HepG2 (cell line): ENCODE results near the gene GPR158. TPM values are rescaled to one million over a fixed set of nuclear protein-coding genes. Genes with fewer than 3 reads are reported as not detected.

Source experiments
- ATAC-seq: fragments of 200-7000 bp; cut with Tn5 transposase; 3 replicates; pipeline ENCODE4 v1.9.1; 2020; ENCODE audit warnings: mild to moderate bottlenecking, moderate library complexity
- BruUV-seq: library from RNA; stranded (reverse); fragments of 400-500 nt; replicated peaks from 2 replicates; lab custom pipeline; 2021; lab: Mats Ljungman, UMichigan
- CTCF ChIA-PET: fragments of 300-600 bp; formaldehyde crosslinking; extraction: SDS; loops from one replicate; lab custom pipeline; 2021; ENCODE audit warnings: low total read pairs, inconsistent platforms, low intra/inter-chr PET ratio; lab: Yijun Ruan, JAX
- POLR2A ChIA-PET: fragments of 350-600 bp; sonication (Branson Sonifier 250); formaldehyde crosslinking; loops from one replicate; lab custom pipeline; 2020; ENCODE audit warnings: antibody characterized with exemption, inconsistent platforms; lab: Yijun Ruan, JAX
- DNase-seq: peaks from one replicate; pipeline ENCODE4 v3.0.0-alpha.2; 2015; ENCODE audit warnings: low spot score
- FAIRE-seq: peaks from 3 replicates; lab custom pipeline; 2011; peaks lifted over from hg19 to GRCh38; lab: Jason Lieb, UNC
- H2AFZ ChIP-seq: one replicate; pipeline ENCODE4 v1.6.1; 2011; ENCODE audit warnings: low read length, inconsistent platforms
- H3K27ac ChIP-seq: fragments of 300-600 bp; 3 replicates; pipeline ENCODE4 v1.8.0; 2011; ENCODE audit warnings: mixed run types, mild to moderate bottlenecking, mixed read lengths, low read length, inconsistent platforms; ENCODE audit not compliant: insufficient read depth; ENCODE audit errors: extremely low read length
- H3K27me3 ChIP-seq, 2 experiments: fragments of 200-600 bp in 1 of 2; 2 replicates in 1 of 2; 3 replicates in 1 of 2; pipeline versions ENCODE4 v1.6.0 to v1.8.0; 2011; ENCODE audit warnings: low read length in 2 of 2, mild to moderate bottlenecking in 2 of 2, moderate library complexity in 2 of 2, inconsistent platforms in 1 of 2; ENCODE audit not compliant: insufficient read depth in 2 of 2, control insufficient read depth in 1 of 2
- H3K36me3 ChIP-seq, 2 experiments: fragments of 200-600 bp in 1 of 2; replicated peaks in 1 of 2; 2 replicates in 1 of 2; 3 replicates in 1 of 2; pipeline versions ENCODE4 v1.5.1 to v1.8.0; 2011; ENCODE audit warnings: low read length in 2 of 2, inconsistent platforms in 1 of 2; ENCODE audit not compliant: insufficient read depth in 2 of 2, control insufficient read depth in 1 of 2
- H3K4me1 ChIP-seq: 2 replicates; pipeline ENCODE4 v1.5.1; 2012; ENCODE audit warnings: low read length, inconsistent platforms; ENCODE audit not compliant: insufficient read depth
- H3K4me2 ChIP-seq: 2 replicates; pipeline ENCODE4 v1.6.0; 2011; ENCODE audit warnings: low read depth, low read length, inconsistent platforms
- H3K4me3 ChIP-seq, 3 experiments: fragments of 200-600 bp in 1 of 3; sonication (generic), shearing (Covaris generic) in 1 of 3; replicated peaks in 1 of 3; 2 replicates each; pipeline ENCODE4 v1.5.1; 2011 to 2016; ENCODE audit warnings: low read length in 3 of 3, inconsistent platforms in 2 of 3, low read depth in 2 of 3, mild to moderate bottlenecking in 2 of 3, control low read depth in 1 of 3, mixed read lengths in 1 of 3; ENCODE audit not compliant: insufficient read depth in 1 of 3
- H3K79me2 ChIP-seq: one replicate; pipeline ENCODE4 v1.6.1; 2011; ENCODE audit warnings: low read length, inconsistent platforms; ENCODE audit not compliant: insufficient read depth
- H3K9ac ChIP-seq: 2 replicates; pipeline ENCODE4 v1.6.0; 2011; ENCODE audit warnings: mild to moderate bottlenecking, low read depth, low read length, inconsistent platforms; ENCODE audit not compliant: insufficient read depth
- H3K9me3 ChIP-seq: 2 replicates; pipeline ENCODE4 v1.5.1; 2012; ENCODE audit warnings: mild to moderate bottlenecking, low read length
- H4K20me1 ChIP-seq: 2 replicates; pipeline ENCODE4 v1.6.0; 2011; ENCODE audit warnings: inconsistent platforms, mild to moderate bottlenecking, low read length, moderate library complexity; ENCODE audit not compliant: insufficient read depth
- AKAP8 ChIP-seq: sonication (generic); formaldehyde crosslinking; IDR thresholded peaks from 2 replicates; pipeline ENCODE4 v1.5.1; 2020; ENCODE audit warnings: mild to moderate bottlenecking, missing genetic modification reagents
- BATF2 ChIP-seq: sonication (generic); formaldehyde crosslinking; IDR thresholded peaks from 2 replicates; pipeline ENCODE4 v1.8.0; 2022; ENCODE audit warnings: mild to moderate bottlenecking, missing genetic modification reagents, moderate library complexity
- HNRNPUL1 ChIP-seq: fragments of 200-400 bp; formaldehyde crosslinking; IDR thresholded peaks from 2 replicates; pipeline ENCODE4 v1.6.1; 2017; ENCODE audit warnings: low read depth, mild to moderate bottlenecking, low read length, moderate library complexity
- JUNB ChIP-seq: sonication (generic); formaldehyde crosslinking; IDR thresholded peaks from 2 replicates; pipeline ENCODE4 v1.8.0; 2022; ENCODE audit warnings: missing genetic modification reagents, mild to moderate bottlenecking, borderline replicate concordance
- MAFF ChIP-seq: IDR thresholded peaks from 2 replicates; pipeline ENCODE4 v1.6.1; 2011; ENCODE audit warnings: low read depth, low read length, improper control_type of control experiment
- MEIS1 ChIP-seq: sonication (generic); formaldehyde crosslinking; IDR thresholded peaks from 2 replicates; pipeline ENCODE4 v1.9.0; 2021; ENCODE audit warnings: mild to moderate bottlenecking, missing genetic modification reagents, moderate library complexity, borderline replicate concordance
- MLX ChIP-seq: IDR thresholded peaks from 2 replicates; pipeline ENCODE4 v1.6.1; 2016
- NFE2L1 ChIP-seq: sonication (generic); formaldehyde crosslinking; IDR thresholded peaks from 2 replicates; pipeline ENCODE4 v1.4.0; 2020; ENCODE audit warnings: missing genetic modification reagents, mild to moderate bottlenecking, borderline replicate concordance
- SIN3A ChIP-seq: IDR thresholded peaks from 2 replicates; pipeline ENCODE4 v1.6.1; 2011; ENCODE audit warnings: low read depth, mild to moderate bottlenecking, control low read depth, low read length, borderline replicate concordance
- ZNF24 ChIP-seq: fragments of 450-650 bp; IDR thresholded peaks from 2 replicates; pipeline ENCODE4 v1.6.1; 2017; ENCODE audit warnings: antibody characterized with exemption, mild to moderate bottlenecking
- ZNF564 ChIP-seq: sonication (generic); formaldehyde crosslinking; IDR thresholded peaks from 2 replicates; pipeline ENCODE4 v1.8.1; 2023; ENCODE audit warnings: mild to moderate bottlenecking, missing genetic modification reagents
- ZNF75D ChIP-seq: sonication (generic); formaldehyde crosslinking; IDR thresholded peaks from 2 replicates; pipeline ENCODE4 v1.8.1; 2023; ENCODE audit warnings: missing genetic modification reagents, mild to moderate bottlenecking, borderline replicate concordance
- ZNF761 ChIP-seq: sonication (generic); formaldehyde crosslinking; conservative IDR thresholded peaks from 2 replicates; pipeline ENCODE4 v1.4.0; 2020; ENCODE audit warnings: mild to moderate bottlenecking, missing genetic modification reagents
- ZNF841 ChIP-seq: sonication (generic); formaldehyde crosslinking; IDR thresholded peaks from 2 replicates; pipeline ENCODE4 v1.8.1; 2023; ENCODE audit warnings: missing genetic modification reagents, borderline replicate concordance
- WGBS: methylation state at CpG from one replicate; pipeline ENCODE4 v1.1.6; 2017; ENCODE audit warnings: low lambda C conversion rate; 5-methylcytosine and 5-hydroxymethylcytosine counted together
- in situ Hi-C: cut with HindIII; loops from 2 replicates; pipeline ENCODE4 v1.10.0; 2017; ENCODE audit warnings: low pct_unique_long_range_greater_than_20kb; ENCODE audit not compliant: extremely low pct_ligation_motif_present
- intact Hi-C: fragments of 100-400 bp; cut with micrococcal nuclease; formaldehyde crosslinking; loops from one replicate; pipeline ENCODE4 v1.10.0; 2022; ENCODE audit not compliant: unreplicated experiment
- polyA plus RNA-seq, 8 experiments: library from polyadenylated mRNA; depleted of rRNA in 3 of 8; stranded (reverse) in 7 of 8; unstranded in 1 of 8; fragments of >200 nt; fragmentation: Illumina TruSeq in 4 of 8; extraction: Trizol in 4 of 8; gene quantifications; 2 replicates each; pipeline versions ENCODE4 v1.2.1 to v1.2.3, GENCODE V29; 2011 to 2016; ENCODE audit warnings: low read depth in 4 of 8, missing spikeins in 1 of 8, mixed read lengths in 1 of 8; ENCODE audit not compliant: insufficient read depth in 1 of 8
- total RNA-seq, 5 experiments: library from RNA; depleted of rRNA; stranded (reverse); fragments of >200 nt; fragmentation: Illumina TruSeq; extraction: Trizol; gene quantifications; 2 replicates each; pipeline ENCODE4 v1.2.3, GENCODE V29; 2016; ENCODE audit warnings: low read depth in 1 of 5

GPR158 gene
- total and polyA plus RNA-seq, 2 of the 13 experiments (the other 11 are each of a cell fraction or from before 2014, with no cell fraction given), result not detected

GRCh38 chr10:25417611-25418010 is 242.8 kb downstream of the GPR158 start:
- no TSS peak for BruUV-seq
- WGBS, result 0% methylated on average over 2 of the region's 2 CpGs

GRCh38 chr10:25425776-25426175 is 251.0 kb downstream of the GPR158 start:
- intact Hi-C loops, result no loop called here
- Histone ChIP-seq H4K20me1 (no peaks in the 10 kb centered on the region), H3K36me3 (no peaks in the 10 kb centered on the region), H3K27ac (no peak overlapping the region), H3K9me3 (no peaks in the 10 kb centered on the region), H3K9ac (no peak overlapping the region), H3K4me2 (no peak overlapping the region), H2AFZ (no peak overlapping the region), H3K4me3 (no peak overlapping the region), H3K4me1 (no peaks in the 10 kb centered on the region), H3K27me3 (no peaks in the 10 kb centered on the region), H3K79me2 (no peaks in the 10 kb centered on the region)
- ATAC-seq (no peak), FAIRE-seq (no peak), DNase-seq (no peak)
- no TSS peak for BruUV-seq
- TF ChIP-seq SIN3A (no peak), MEIS1 (CRISPR knock-in tag) (no peak), ZNF75D (CRISPR knock-in tag) (no peak), AKAP8 (CRISPR knock-in tag) (no peak), BATF2 (no peak), JUNB (CRISPR knock-in tag) (no peak), MLX (no peak), NFE2L1 (CRISPR knock-in tag) (no peak), ZNF24 (no peak), ZNF761 (CRISPR knock-in tag) (no peak), MAFF (no peak)
- POLR2A ChIA-PET, result no interaction called here
- in situ Hi-C loops, result no loop called here
- CTCF ChIA-PET, result no interaction called here
- 1% methylated on average over 2 of the region's 2 CpGs for WGBS

More at GRCh38 chr10:25417611-25418010, 242.8 kb downstream of the GPR158 start:
- H3K9me3 ChIP-seq, result no peaks in the 10 kb centered on the region
- POLR2A ChIA-PET, result no interaction called here
- H3K36me3 ChIP-seq, result no peaks in the 10 kb centered on the region
- H2AFZ ChIP-seq, result no peak overlapping the region
- in situ Hi-C loops, result no loop called here
- DNase-seq, result no peak
- no peak for FAIRE-seq
- H3K27ac ChIP-seq, result no peak overlapping the region
- TF ChIP-seq ZNF841, result no peak
- no peak for TF ChIP-seq ZNF564 (CRISPR knock-in tag)
- TF ChIP-seq HNRNPUL1, result no peak
- intact Hi-C loops, result no loop called here
- CTCF ChIA-PET, result no interaction called here
- H3K4me3 ChIP-seq, result no peak overlapping the region
- H3K4me1 ChIP-seq, result no peaks in the 10 kb centered on the region
- H3K4me2 ChIP-seq, result no peak overlapping the region
- ATAC-seq, result no peak
- H3K79me2 ChIP-seq, result no peaks in the 10 kb centered on the region
- no peaks in the 10 kb centered on the region for H4K20me1 ChIP-seq
- H3K9ac ChIP-seq, result no peak overlapping the region
- H3K27me3 ChIP-seq, result no peaks in the 10 kb centered on the region
